Activated CD4-positive, CD25-positive, alpha-beta regulatory T cell treated with anti-CD3 and anti-CD28 coated beads, Interleukin-2, amount 50 U/mL, for 16 hours (primary cell): ENCODE results near the gene SLC25A40.

ENCODE experiments used
- DNase-seq: peaks from one replicate; pipeline ENCODE4 v3.0.0-alpha.2; 2020; ENCODE audit warnings: low read depth, low spot score

The SLC25A40 gene

GRCh38 chr7:87784424-87784823, 91.7 kb downstream of the SLC25A40 start:
- no peak for DNase-seq
